IMR-90 (cell line): Measurements from ENCODE around the gene CENPF. TPM values are rescaled to one million over a fixed set of nuclear protein-coding genes. Genes with fewer than 3 reads are reported as not detected.

Experiments used
- ATAC-seq: fragments of 200-7000 bp; cut with Tn5 transposase; 2 replicates; pipeline ENCODE4 v1.9.1; 2020; ENCODE audit warnings: low read depth, mild to moderate bottlenecking, moderate library complexity
- BruUV-seq: library from RNA; stranded (reverse); fragments of 400-500 nt; replicated peaks from 2 replicates; lab custom pipeline; 2021; lab: Mats Ljungman, UMichigan
- CTCF ChIA-PET: fragments of 300-600 bp; formaldehyde crosslinking; extraction: SDS; loops from one replicate; lab custom pipeline; 2021; ENCODE audit warnings: antibody characterized with exemption; lab: Yijun Ruan, JAX
- POLR2A ChIA-PET: fragments of 300-600 bp; sonication (Branson Sonifier 250); formaldehyde crosslinking; loops from one replicate; lab custom pipeline; 2022; ENCODE audit warnings: antibody characterized with exemption; ENCODE audit not compliant: unreplicated experiment; lab: Charles Lee
- DNase-seq: peaks from one replicate; pipeline ENCODE4 v3.0.0; 2013
- H2AFZ ChIP-seq: replicated peaks from 2 replicates; pipeline ENCODE3; 2013; ENCODE audit warnings: low read length, mild to moderate bottlenecking; ENCODE audit not compliant: poor library complexity
- H2AK5ac ChIP-seq: 2 replicates; pipeline ENCODE4 v1.6.1; 2013; ENCODE audit warnings: low read depth, low read length, inconsistent platforms
- H2AK9ac ChIP-seq: replicated peaks from 2 replicates; pipeline ENCODE3; 2013; ENCODE audit warnings: mild to moderate bottlenecking, low read depth, low read length, moderate library complexity; ENCODE audit not compliant: poor library complexity
- H2BK120ac ChIP-seq: 2 replicates; pipeline ENCODE4 v1.6.1; 2013; ENCODE audit warnings: low read depth, low read length, inconsistent platforms
- H2BK15ac ChIP-seq: 3 replicates; pipeline ENCODE4 v1.6.1; 2013; ENCODE audit warnings: low read depth, low read length, inconsistent platforms
- H2BK20ac ChIP-seq: 2 replicates; pipeline ENCODE4 v1.6.1; 2013; ENCODE audit warnings: low read depth, mild to moderate bottlenecking, inconsistent platforms, low read length, moderate library complexity
- H2BK5ac ChIP-seq: 2 replicates; pipeline ENCODE4 v1.6.1; 2013; ENCODE audit warnings: mild to moderate bottlenecking, low read depth, low read length, inconsistent platforms; ENCODE audit not compliant: poor library complexity, severe bottlenecking
- H3K14ac ChIP-seq: replicated peaks from 2 replicates; pipeline ENCODE4 v1.6.1; 2013; ENCODE audit warnings: low read depth, low read length, inconsistent platforms
- H3K18ac ChIP-seq: 2 replicates; pipeline ENCODE4 v1.6.1; 2013; ENCODE audit warnings: low read depth, low read length, control low read depth
- H3K23ac ChIP-seq: 2 replicates; pipeline ENCODE4 v1.6.1; 2013; ENCODE audit warnings: low read depth, low read length, inconsistent platforms
- H3K27ac ChIP-seq: 2 replicates; pipeline ENCODE4 v1.5.1; 2013; ENCODE audit warnings: mild to moderate bottlenecking, control low read depth, low read length; ENCODE audit not compliant: insufficient read depth
- H3K27me3 ChIP-seq: 2 replicates; pipeline ENCODE4 v1.6.1; 2013; ENCODE audit warnings: low read length; ENCODE audit not compliant: control insufficient read depth, insufficient read depth
- H3K36me3 ChIP-seq: 2 replicates; pipeline ENCODE4 v1.6.1; 2013; ENCODE audit warnings: low read length, mixed read lengths; ENCODE audit not compliant: control insufficient read depth, insufficient read depth
- H3K4ac ChIP-seq: 2 replicates; pipeline ENCODE4 v1.6.1; 2013; ENCODE audit warnings: low read depth, low read length, inconsistent platforms
- H3K4me1 ChIP-seq: 2 replicates; pipeline ENCODE4 v1.6.1; 2013; ENCODE audit warnings: low read length, mixed read lengths; ENCODE audit not compliant: control insufficient read depth, insufficient read depth
- H3K4me2 ChIP-seq: 2 replicates; pipeline ENCODE4 v1.6.1; 2013; ENCODE audit warnings: low read depth, mild to moderate bottlenecking, control low read depth, low read length, moderate library complexity
- H3K4me3 ChIP-seq: 2 replicates; pipeline ENCODE4 v1.5.1; 2013; ENCODE audit warnings: low read depth, mild to moderate bottlenecking, control low read depth, low read length, moderate library complexity; ENCODE audit not compliant: insufficient read depth
- H3K56ac ChIP-seq: 2 replicates; pipeline ENCODE4 v1.6.1; 2013; ENCODE audit warnings: low read length, inconsistent platforms; ENCODE audit not compliant: insufficient read depth; ENCODE audit errors: extremely low read depth
- H3K79me1 ChIP-seq, 2 experiments: 2 replicates each; pipeline ENCODE4 v1.6.1; 2013; ENCODE audit warnings: low read length in 2 of 2, inconsistent platforms in 1 of 2, low read depth in 1 of 2
- H3K9ac ChIP-seq: 2 replicates; pipeline ENCODE4 v1.6.1; 2013; ENCODE audit warnings: low read depth, low read length, control low read depth
- H3K9me1 ChIP-seq: 2 replicates; pipeline ENCODE4 v1.6.1; 2013; ENCODE audit warnings: low read length, inconsistent platforms; ENCODE audit not compliant: insufficient read depth
- H3K9me3 ChIP-seq: 2 replicates; pipeline ENCODE4 v1.6.1; 2013; ENCODE audit warnings: low read length; ENCODE audit not compliant: control insufficient read depth, insufficient read depth
- H4K20me1 ChIP-seq: 2 replicates; pipeline ENCODE4 v1.6.1; 2013; ENCODE audit warnings: low read length, inconsistent platforms; ENCODE audit not compliant: insufficient read depth
- H4K5ac ChIP-seq: 2 replicates; pipeline ENCODE4 v1.6.1; 2013; ENCODE audit warnings: mild to moderate bottlenecking, low read depth, low read length, control low read depth
- H4K8ac ChIP-seq, 2 experiments: 2 replicates each; pipeline ENCODE4 v1.6.1; 2013; ENCODE audit warnings: low read depth in 2 of 2, low read length in 2 of 2, control low read depth in 1 of 2, inconsistent platforms in 1 of 2
- H4K91ac ChIP-seq: 2 replicates; pipeline ENCODE4 v1.6.1; 2013; ENCODE audit warnings: low read depth, low read length, inconsistent platforms; ENCODE audit not compliant: insufficient read depth
- BHLHE40 ChIP-seq: fragments of 150-350 bp; IDR thresholded peaks from 2 replicates; pipeline ENCODE4 v1.6.1; 2016; ENCODE audit warnings: mild to moderate bottlenecking, low read depth, low read length
- CEBPB ChIP-seq: IDR thresholded peaks from 2 replicates; pipeline ENCODE4 v1.6.1; 2012; ENCODE audit warnings: low read depth, low read length, improper control_type of control experiment
- CHD1 ChIP-seq: IDR thresholded peaks from 2 replicates; pipeline ENCODE4 v1.6.1; 2012; ENCODE audit warnings: low read depth, low read length, improper control_type of control experiment
- FOS ChIP-seq: fragments of 150-350 bp; IDR thresholded peaks from 2 replicates; pipeline ENCODE4 v1.6.1; 2016; ENCODE audit warnings: low read depth, low read length
- MAFK ChIP-seq: IDR thresholded peaks from 2 replicates; pipeline ENCODE4 v1.6.1; 2012; ENCODE audit warnings: low read depth, low read length, improper control_type of control experiment
- MXI1 ChIP-seq: IDR thresholded peaks from 2 replicates; pipeline ENCODE4 v1.6.1; 2012; ENCODE audit warnings: low read depth, mild to moderate bottlenecking, low read length, moderate library complexity, borderline replicate concordance
- POLR2A ChIP-seq: IDR thresholded peaks from 2 replicates; pipeline ENCODE4 v1.6.1; 2012; ENCODE audit warnings: mild to moderate bottlenecking, low read depth, low read length
- RAD21 ChIP-seq: IDR thresholded peaks from 2 replicates; pipeline ENCODE4 v1.6.1; 2012; ENCODE audit warnings: low read length, improper control_type of control experiment
- SMC3 ChIP-seq: fragments of 150-350 bp; IDR thresholded peaks from 2 replicates; pipeline ENCODE4 v1.6.1; 2016; ENCODE audit warnings: low read depth, mild to moderate bottlenecking, antibody characterized with exemption, low read length, moderate library complexity
- WGBS, 2 experiments: methylation state at CpG; one replicate each; pipeline versions ENCODE4 v1.1.5 to v1.1.7; 2013; ENCODE audit warnings: missing lambda C conversion rate in 2 of 2; ENCODE audit not compliant: insufficient read length in 1 of 2; ENCODE audit errors: extremely low coverage in 2 of 2; 5-methylcytosine and 5-hydroxymethylcytosine counted together
- dilution Hi-C: fragments of 300-500 bp; cut with HindIII; formaldehyde crosslinking; loops from one replicate; pipeline ENCODE4 v1.14.3; 2018; ENCODE audit warnings: low sequenced_read_pairs; ENCODE audit not compliant: unreplicated experiment
- in situ Hi-C: fragments of 300-500 bp; cut with MboI; formaldehyde crosslinking; loops from 3 replicates; pipeline ENCODE4 v1.14.3; 2019; ENCODE audit warnings: low sequenced_read_pairs, inconsistent platforms, mixed read lengths
- intact Hi-C: fragments of 100-400 bp; cut with micrococcal nuclease; formaldehyde crosslinking; loops from 2 replicates; pipeline ENCODE4 v1.10.0; 2022
- polyA plus RNA-seq, 3 experiments: library from polyadenylated mRNA; depleted of rRNA; stranded (reverse); fragments of >200 nt; gene quantifications; 2 replicates each; pipeline ENCODE4 v1.2.3, GENCODE V29; 2012; ENCODE audit warnings: low replicate concordance in 1 of 3
- total RNA-seq: library from RNA; depleted of rRNA; stranded (reverse); fragments of >200 nt; gene quantifications from 2 replicates; pipeline ENCODE4 v1.2.3, GENCODE V29; 2012
- TF ChIP-seq, protein P1 (sequence below): fragments of 150-350 bp; IDR thresholded peaks from 2 replicates; pipeline ENCODE4 v1.6.1; 2017; ENCODE audit warnings: mild to moderate bottlenecking, antibody characterized with exemption, low read length, low read depth

CENPF gene
- total and polyA plus RNA-seq, 2 of the 4 experiments (the other 2 are of a cell fraction): 20.9 to 51.8 TPM

DNA sequence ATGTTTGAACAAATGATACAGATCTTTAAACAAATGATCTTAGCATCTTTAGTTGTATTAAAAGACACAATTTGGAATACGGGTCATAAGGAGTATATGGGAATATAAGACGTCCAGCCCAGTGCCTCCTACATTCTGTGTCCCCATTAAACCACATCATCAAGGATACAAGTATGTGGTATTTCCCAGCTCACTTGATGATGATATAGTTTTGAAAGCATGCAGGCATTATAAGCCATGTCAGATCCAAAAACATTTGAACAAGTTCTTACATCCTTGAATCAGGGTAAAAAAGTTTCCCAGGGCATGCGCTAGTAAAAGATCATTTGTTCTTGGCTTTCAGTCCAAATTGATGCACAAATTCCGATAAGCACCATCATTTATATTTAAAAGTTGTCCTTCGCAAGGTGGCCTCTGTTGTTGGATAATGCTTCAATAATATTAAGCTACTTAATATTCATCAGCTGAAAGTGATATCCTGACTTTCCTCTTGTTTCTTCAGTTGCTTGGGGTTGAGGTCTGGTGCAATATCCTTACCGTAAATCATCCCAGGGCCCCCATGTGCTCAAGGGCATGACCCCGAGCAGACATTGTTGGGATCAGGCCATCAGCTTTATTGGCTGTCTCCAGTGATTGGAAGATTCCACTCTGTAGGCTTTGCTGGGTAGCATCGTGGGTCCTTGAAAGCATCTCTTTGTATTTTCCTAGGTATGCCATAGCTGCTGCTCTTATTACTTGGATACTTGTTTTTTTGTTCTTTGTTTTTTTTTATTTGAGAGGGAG is 61.8 kb downstream of the CENPF start (continued):
- no peak for TF ChIP-seq FOS
- TF ChIP-seq MXI1: no peak

DNA sequence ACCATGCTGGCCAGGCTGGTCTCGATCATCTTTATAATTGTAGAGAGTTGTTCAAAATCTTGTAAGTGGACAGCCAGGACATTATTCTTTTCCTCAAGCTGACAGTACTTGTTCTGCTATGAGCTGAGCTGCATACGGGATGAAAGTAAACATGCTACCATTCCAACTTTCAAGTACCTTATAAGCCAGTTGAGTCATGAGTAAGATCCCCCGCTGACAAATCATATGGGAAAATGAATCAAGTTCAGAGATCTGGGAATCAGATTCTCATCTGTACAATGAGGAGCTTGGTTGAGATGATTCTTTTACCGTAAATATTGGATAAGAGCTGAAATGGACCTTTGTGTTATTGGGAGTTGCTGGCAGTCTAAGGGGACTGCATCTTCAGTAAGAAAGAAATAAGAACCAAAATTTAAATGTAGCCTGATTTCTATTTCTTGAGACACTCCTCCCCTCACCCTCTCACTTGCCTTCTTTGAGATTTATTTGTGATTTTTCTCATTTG is 62.7 kb downstream of the CENPF start:
- BruUV-seq: no TSS peak
- Histone ChIP-seq H4K91ac (no peak overlapping the region), H3K4me3 (no peak overlapping the region), H3K18ac (no peak overlapping the region), H3K14ac (no peak overlapping the region), H3K9me1 (0 out of 2 replicates have a peak, but pooled peaks cover 4% of the 10 kb centered on the region), H2BK20ac (no peak overlapping the region), H2AK9ac (no peak overlapping the region), H3K9me3 (no peaks in the 10 kb centered on the region), H3K23ac (no peak overlapping the region), H3K4me1 (peaks cover 3% of the 10 kb centered on the region; the same call in 1 of the 2 replicates), H2BK120ac (no peak overlapping the region), H3K27me3 (no peaks in the 10 kb centered on the region), H3K4me2 (no peak overlapping the region), H3K79me1 (peaks cover 17 to 36% of the 10 kb centered on the region in 2 experiments), H2BK5ac (no peak overlapping the region), H3K4ac (no peak overlapping the region), H2AFZ (no peak overlapping the region), H2BK15ac (no peak overlapping the region), H4K5ac (no peak overlapping the region), H3K27ac (no peak overlapping the region), H4K8ac (no peak overlapping the region), H4K20me1 (no peaks in the 10 kb centered on the region), H2AK5ac (no peak overlapping the region), H3K56ac (no peak overlapping the region), H3K36me3 (peaks cover 4% of the 10 kb centered on the region; the same call in 1 of the 2 replicates), H3K9ac (no peak overlapping the region)
- DNase-seq: peak; percentile 65
- ATAC-seq: no peak
- TF ChIP-seq BHLHE40 (no peak), FOS (no peak), CHD1 (no peak), RAD21 (no peak), MAFK (no peak), POLR2A (no peak), CEBPB (no peak), SMC3 (no peak)
- TF ChIP-seq, protein P1, sequence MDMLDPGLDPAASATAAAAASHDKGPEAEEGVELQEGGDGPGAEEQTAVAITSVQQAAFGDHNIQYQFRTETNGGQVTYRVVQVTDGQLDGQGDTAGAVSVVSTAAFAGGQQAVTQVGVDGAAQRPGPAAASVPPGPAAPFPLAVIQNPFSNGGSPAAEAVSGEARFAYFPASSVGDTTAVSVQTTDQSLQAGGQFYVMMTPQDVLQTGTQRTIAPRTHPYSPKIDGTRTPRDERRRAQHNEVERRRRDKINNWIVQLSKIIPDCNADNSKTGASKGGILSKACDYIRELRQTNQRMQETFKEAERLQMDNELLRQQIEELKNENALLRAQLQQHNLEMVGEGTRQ: no peak
- POLR2A ChIA-PET: no interaction called here
- intact Hi-C loops: loop anchor here (10.0 kb wide), 1 partner anchor 359 kb away; no protein-coding TSS in a partner anchor
- in situ Hi-C loops: no loop called here
- WGBS, 2 experiments: no CpG with 5 or more reads among the region's 4 CpGs
- CTCF ChIA-PET: no interaction called here
- dilution Hi-C loops: loop anchor here (25.0 kb wide), 1 partner anchor 872 kb away; no protein-coding TSS in a partner anchor
